Epidermal melanocyte (primary cell): ENCODE results near the gene OOSP1.
"Not testable (repeated sequence)": the region's sequence is repeated elsewhere in the genome, so short reads cannot be mapped to it uniquely, and the experiment has no call there.

Source experiments
- DNase-seq: peaks from one replicate; pipeline ENCODE4 v3.0.0; 2011; ENCODE audit warnings: low spot score; ENCODE audit not compliant: insufficient read length

Gene OOSP1

GRCh38 chr11:59938132-59938531, at the start of gene OOSP1:
TSS of gene OOSP1 (plus strand) at chr11:59938432. CDS start at chr11:59938455, 23 bp downstream.
- no peak for DNase-seq

GRCh38 chr11:59891781-59892181, 46.5 kb upstream of the OOSP1 start:
- DNase-seq: no peak

GRCh38 chr11:59894616-59895015, 43.6 kb upstream of the OOSP1 start:
- DNase-seq: no peak

GRCh38 chr11:59898046-59898445, 40.2 kb upstream of the OOSP1 start:
- no peak for DNase-seq

GRCh38 chr11:59898650-59899049, 39.6 kb upstream of the OOSP1 start:
- no peak for DNase-seq

GRCh38 chr11:59899532-59899931, 38.7 kb upstream of the OOSP1 start:
- no peak for DNase-seq

- no peak for DNase-seq
These were observed 37.7 kb upstream of the OOSP1 start for GRCh38 chr11:59900366-59901126.

- DNase-seq: no peak
These were observed 36.9 kb upstream of the OOSP1 start for GRCh38 chr11:59901306-59901705.

GRCh38 chr11:59903569-59903968, 34.7 kb upstream of the OOSP1 start:
- DNase-seq: not testable (repeated sequence)

- no peak for DNase-seq
These were observed 19.8 kb upstream of the OOSP1 start for GRCh38 chr11:59918480-59918879.

GRCh38 chr11:59918987-59919589, 19.1 kb upstream of the OOSP1 start:
- DNase-seq: peak; percentile 29

GRCh38 chr11:59923813-59924212, 14.4 kb upstream of the OOSP1 start:
- DNase-seq: no peak

GRCh38 chr11:59931688-59932087, 6.5 kb upstream of the OOSP1 start:
- DNase-seq: no peak

- no peak for DNase-seq
These were observed 486 bp downstream of the OOSP1 start for GRCh38 chr11:59938718-59939117.

- DNase-seq: no peak
These were observed 1.2 kb downstream of the OOSP1 start for GRCh38 chr11:59939482-59939881.

GRCh38 chr11:59941091-59941490, 2.9 kb downstream of the OOSP1 start:
- no peak for DNase-seq

- no peak for DNase-seq
These were observed 5.9 kb downstream of the OOSP1 start for GRCh38 chr11:59943997-59944714.

GRCh38 chr11:59944720-59945119, 6.5 kb downstream of the OOSP1 start:
- no peak for DNase-seq

GRCh38 chr11:59953463-59954218, 15.4 kb downstream of the OOSP1 start:
- DNase-seq: no peak

- no peak for DNase-seq
These were observed 16.1 kb downstream of the OOSP1 start for GRCh38 chr11:59954219-59954847.

- DNase-seq: no peak
These were observed 18.9 kb downstream of the OOSP1 start for GRCh38 chr11:59957094-59957493.
